Glomerular visceral epithelial cell (primary cell): ENCODE data around the gene NHSL2.
"Not testable (repeated sequence)": the region's sequence is repeated elsewhere in the genome, so short reads cannot be mapped to it uniquely, and the experiment has no call there.

Source experiments
- DNase-seq: peaks from one replicate; pipeline ENCODE4 v3.0.0-alpha.2; 2016; ENCODE audit errors: extremely low spot score

The NHSL2 gene

DNA sequence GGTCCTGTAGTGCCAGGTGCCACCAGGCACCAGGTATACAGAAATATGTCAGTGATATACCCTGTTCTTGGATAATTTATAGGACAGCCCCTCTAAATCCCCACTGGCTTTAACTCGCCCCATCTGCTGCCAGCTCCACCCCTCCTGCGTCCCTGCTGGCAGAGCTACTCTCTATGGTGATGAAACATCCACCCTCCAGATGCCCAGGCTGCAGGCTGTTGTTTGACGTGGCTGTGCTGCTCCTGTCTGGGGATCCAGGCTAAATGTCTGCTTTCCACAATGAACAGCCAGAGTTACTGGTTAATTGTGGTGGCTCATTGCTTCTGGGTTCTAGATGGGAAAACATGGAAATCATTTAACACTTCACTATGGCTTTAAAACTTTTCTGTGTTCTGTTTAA, 12.9 kb downstream of the NHSL2 start:
- DNase-seq, result no peak

- no peak for DNase-seq
These were observed 16.4 kb downstream of the NHSL2 start for GRCh38 chrX:71927040-71927439.

DNA sequence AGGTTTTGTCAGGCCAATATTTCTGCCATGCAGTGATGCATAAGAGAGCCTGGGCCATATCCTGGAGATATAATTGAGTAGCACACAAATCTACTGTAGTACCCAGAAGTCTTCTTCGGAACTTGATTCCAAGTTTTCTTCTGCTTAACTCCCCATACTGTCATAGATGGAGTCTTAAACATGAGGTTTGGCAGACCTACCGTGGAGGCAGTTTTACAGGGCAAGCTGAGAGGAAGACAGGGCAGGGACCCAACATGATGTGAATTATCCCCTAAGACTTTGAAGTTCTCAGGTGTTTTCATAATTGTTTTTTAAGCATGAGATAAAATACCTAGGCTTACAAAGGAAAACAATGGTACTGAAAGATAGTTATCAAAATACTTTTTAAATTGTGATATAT, 18.2 kb downstream of the NHSL2 start:
- no peak for DNase-seq

DNA sequence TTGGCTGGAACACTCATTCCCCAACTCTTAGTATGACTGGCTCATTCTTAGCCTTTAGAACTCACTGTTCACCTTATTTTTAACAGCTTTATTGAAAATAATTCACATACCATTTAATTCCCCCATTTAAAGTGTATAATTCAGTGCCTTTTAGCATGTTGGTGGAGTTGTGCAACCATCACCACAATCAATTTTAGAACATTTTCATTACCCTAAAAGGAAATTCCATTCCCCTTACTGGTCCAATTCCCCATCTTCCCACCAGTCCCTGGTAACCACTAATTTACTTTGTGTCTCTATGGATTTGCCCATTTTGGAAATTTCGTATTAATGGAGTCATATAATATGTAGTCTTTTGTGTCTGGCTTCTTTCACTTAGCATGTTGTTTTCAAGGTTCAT, 19.7 kb downstream of the NHSL2 start:
- DNase-seq, result no peak

- DNase-seq, result no peak
These were observed 24.8 kb downstream of the NHSL2 start for GRCh38 chrX:71935476-71935875.

GRCh38 chrX:71936632-71937031, 26.0 kb downstream of the NHSL2 start:
- DNase-seq, result no peak

- no peak for DNase-seq
These were observed 27.7 kb downstream of the NHSL2 start for GRCh38 chrX:71938371-71938770.

DNA sequence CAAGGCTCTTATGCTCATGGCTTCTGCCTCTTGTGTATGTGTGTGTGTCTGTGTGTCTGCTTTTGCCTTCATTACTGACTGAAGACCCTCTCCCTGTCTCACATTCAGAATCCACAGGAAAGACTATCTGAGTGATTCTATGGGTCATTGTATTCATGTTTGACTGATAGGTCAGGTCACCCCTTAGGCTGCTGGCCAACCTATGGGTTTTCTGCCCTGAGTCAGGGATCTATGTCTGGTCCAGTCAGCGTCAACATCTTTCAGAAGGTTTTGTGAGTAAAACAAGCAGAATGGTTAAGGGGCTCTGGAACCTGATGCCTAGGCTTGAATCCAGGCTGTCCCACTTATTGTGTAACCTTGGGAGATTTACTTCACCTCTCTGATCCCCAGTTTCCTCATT, 30.5 kb downstream of the NHSL2 start:
- DNase-seq, result no peak

DNA sequence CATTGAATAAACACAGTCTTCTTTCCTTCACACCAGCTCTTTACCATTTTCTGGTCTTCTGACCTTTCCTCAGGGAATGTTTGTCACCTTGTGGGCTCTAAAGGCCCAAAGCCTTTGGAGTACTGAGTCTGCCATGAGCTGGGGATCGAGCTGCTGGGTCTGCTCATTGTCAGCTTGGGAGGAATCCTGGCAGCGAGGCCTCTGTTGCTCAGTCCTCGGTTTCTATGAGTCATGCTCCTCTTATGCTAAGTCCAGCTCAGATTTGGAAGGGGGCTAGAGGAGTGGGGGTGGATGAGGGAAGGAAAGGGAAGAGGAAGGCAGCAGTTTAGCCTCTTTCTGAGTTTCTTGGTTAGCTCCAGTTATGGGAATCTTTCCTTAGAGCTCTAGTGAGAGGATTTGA, 31.1 kb downstream of the NHSL2 start:
- DNase-seq, result peak; percentile 2

GRCh38 chrX:71944369-71944768, 33.7 kb downstream of the NHSL2 start:
- no peak for DNase-seq

DNA sequence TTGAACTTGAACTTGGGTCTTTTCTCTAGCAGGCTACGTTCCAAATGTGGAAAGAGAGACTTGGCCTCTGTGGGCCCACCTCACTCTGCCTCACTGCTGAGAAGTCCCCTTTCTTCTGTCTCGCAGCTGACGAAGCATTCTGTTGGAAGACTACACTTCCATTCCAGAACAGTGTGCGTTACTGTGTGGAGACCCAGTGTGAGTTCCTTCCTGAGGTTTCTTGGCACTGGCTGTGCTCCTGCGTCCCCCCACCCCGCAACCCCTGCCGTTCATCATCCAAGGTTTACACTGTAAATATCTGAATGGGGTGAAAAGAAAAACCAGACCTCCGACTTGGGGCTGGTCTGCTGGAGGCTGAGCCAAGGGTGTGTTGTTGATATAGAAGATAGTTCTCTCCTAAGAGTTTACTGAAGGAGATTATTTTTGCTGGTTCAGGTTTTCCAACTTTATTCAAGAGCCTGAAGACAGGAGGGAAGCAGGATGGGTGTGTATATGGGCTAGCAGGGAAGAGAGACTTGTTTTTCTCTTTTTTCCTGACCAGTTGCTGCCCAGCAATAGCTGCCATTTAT, 34.7 kb downstream of the NHSL2 start:
- DNase-seq, result no peak

GRCh38 chrX:71949363-71949762, 38.7 kb downstream of the NHSL2 start:
- no peak for DNase-seq

DNA sequence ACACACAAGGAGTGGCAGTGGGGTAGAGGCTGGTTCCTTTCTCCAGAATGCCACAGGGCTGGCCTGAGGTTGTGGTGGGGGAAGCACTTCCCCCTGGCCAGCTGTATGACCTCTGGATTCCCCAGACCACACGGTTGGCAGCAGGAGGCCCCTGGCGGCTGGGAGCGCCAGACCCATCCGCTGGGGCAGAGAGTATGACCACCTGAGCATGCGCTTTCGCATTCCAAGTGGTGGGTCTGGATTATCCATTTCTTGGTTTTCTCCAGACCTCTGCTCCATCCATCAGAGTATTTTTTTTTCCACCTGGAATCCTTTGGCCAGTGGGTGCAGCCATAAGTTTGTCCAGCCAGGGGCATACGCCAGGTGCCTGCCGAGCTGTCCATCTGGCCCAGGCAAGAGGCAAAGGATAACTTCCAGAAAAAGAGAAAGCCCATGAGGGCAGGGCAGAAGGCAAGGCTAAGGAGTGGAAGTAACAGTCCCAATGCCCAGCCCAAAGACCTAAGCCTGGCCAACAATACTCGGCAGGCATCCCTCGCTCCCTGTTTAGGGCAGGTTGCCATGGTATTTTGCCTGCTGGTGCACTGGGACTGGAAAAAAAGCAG, 39.3 kb downstream of the NHSL2 start:
- no peak for DNase-seq

GRCh38 chrX:71953391-71953790, 42.7 kb downstream of the NHSL2 start:
- no peak for DNase-seq

- no peak for DNase-seq
These were observed 43.3 kb downstream of the NHSL2 start for GRCh38 chrX:71953946-71954345.

DNA sequence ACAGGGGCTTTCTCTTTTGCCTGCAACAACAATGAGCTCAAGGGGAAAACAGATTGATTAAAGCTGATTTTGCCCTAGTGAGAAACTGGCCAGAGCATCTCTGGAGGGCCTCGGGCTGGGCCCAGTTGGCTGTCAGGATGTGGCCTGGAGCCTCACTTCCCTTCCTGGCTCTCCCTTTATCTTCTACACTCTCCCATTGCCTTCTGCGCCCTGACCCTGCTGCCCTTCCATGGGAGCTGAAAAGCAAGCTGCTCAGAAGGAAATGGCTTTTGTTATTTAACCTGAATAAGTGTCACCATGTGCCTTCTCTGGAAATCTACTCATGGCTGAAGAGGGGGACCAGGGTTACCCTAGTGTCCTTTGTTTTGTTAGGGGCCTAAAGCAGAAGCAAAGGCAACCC, 43.8 kb downstream of the NHSL2 start:
- DNase-seq, result no peak

DNA sequence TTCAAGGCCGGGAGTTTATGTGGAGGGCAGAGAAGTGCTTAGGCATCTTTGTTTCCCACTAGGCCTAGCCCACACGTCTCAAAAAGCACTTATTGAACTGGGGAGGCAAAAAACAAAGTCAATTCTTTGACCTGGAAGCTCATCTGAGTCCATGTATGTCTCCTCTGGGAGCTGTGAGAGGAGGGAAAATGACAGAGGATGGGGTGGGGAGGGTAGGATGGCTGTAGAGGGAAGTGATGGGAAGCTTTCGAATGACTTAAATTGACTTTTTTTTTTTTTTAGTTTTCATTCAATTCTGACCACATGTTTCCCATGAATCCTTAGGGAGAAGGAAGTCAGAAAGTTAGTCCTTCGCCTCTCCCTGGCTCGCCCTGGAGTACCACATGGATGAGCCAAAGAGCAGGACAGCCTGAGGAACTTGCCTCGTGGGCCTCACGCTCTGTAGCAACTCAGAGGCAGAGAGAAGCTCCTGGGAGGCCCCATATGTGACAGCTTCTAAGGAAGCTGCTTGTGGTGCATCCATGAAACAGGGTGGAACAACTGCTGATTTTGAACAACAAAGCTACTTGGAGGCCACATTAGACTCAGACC, 45.0 kb downstream of the NHSL2 start:
- DNase-seq, result no peak

GRCh38 chrX:71958281-71958675, 47.6 kb downstream of the NHSL2 start:
- no peak for DNase-seq

DNA sequence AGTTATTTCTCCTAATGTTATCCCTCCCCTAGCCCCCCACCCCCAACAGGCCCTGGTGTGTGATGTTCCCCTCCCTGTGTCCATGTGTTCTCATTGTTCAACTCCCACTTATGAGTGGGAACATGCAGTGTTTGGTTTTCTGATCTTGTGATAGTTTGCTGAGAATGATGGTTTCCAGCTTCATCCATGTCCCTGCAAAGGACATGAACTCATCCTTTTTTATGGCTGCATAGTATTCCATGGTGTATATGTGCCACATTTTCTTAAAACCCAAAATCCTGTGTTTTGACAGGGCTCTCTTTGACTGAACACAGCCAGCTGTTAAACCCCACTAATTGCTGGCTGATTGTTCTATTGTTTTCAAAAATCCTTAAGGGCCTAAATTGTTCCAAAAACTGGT, 53.5 kb downstream of the NHSL2 start:
- DNase-seq, result not testable (repeated sequence)

GRCh38 chrX:71974916-71975315, 64.3 kb downstream of the NHSL2 start:
- no peak for DNase-seq

DNA sequence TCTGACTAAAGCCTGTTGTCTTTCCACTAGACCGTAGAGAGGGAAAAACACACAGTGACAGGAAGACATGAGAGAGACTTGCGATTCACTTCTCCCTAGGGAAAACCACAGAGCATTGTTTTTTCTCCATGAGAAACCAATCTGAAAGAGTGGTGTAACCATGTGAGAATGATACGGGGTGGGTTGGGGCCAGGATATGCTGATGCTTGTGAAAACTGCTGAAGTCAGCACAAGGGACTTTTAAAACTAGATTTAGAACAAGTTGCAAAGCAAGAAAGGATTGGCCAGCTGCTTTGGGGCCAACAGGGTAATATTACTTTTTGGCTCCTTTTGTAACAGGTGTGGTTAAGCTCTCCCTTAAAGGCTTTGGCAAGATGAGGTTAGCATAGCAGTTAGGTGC, 66.1 kb downstream of the NHSL2 start:
- no peak for DNase-seq

- DNase-seq, result no peak
These were observed 67.5 kb downstream of the NHSL2 start for GRCh38 chrX:71978164-71978563.

DNA sequence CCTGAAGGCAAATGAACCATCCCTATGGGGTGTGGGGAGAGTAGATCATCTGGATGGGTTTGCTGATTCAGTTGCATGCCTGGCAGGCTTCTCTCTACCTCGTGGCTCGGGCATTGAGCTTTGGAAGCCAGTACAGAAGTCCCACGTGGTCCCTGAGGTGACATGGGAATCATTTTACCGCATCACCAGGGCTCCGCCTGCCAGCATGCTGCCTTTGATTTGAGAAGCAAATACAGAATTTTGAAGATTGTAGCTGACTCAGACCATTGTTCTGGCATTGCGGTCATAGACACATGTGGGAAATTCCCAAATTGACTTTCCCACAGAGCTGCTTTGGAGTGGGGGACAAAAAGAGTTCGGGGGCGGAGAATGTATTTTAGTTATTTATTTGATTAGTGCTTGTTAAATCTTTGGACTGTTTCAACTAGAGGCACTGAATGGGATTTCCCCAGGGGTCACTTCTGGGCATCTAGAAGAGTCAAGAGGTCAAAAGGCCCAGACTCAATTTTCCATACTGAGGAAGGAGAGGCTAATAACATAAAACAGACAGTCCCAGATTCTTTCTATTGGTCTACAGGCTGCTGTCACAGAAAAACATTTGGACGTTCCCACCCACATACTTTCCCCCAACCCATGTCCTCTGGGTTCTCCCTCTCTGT, 79.3 kb downstream of the NHSL2 start:
- DNase-seq, result no peak
